Liver (tissue), 9 donors: Measurements from ENCODE around the gene UBR7. TPM values are rescaled to one million over a fixed set of nuclear protein-coding genes. Genes with fewer than 3 reads are reported as not detected.

Experiments used
- DNase-seq: peaks from one replicate; pipeline ENCODE4 v3.0.0-alpha.2; 2017; ENCODE audit warnings: low spot score
- H3K27ac ChIP-seq, 2 donors: one replicate each; pipeline ENCODE4 v1.7.0; 2013; ENCODE audit warnings: inconsistent platforms in 2 of 2, low read length in 2 of 2, control low read depth in 1 of 2, low read depth in 1 of 2, mild to moderate bottlenecking in 1 of 2
- H3K27me3 ChIP-seq, 4 donors: one replicate each; pipeline versions ENCODE4 v1.6.1 to v1.7.0; 2013; ENCODE audit warnings: low read length in 3 of 4, inconsistent platforms in 1 of 4, mild to moderate bottlenecking in 1 of 4, moderate library complexity in 1 of 4; ENCODE audit not compliant: control insufficient read depth in 4 of 4, insufficient read depth in 4 of 4
- H3K36me3 ChIP-seq, 4 donors: one replicate each; pipeline versions ENCODE4 v1.6.1 to v1.7.0; 2013; ENCODE audit warnings: low read length in 3 of 4, mild to moderate bottlenecking in 3 of 4, low read depth in 1 of 4, moderate library complexity in 1 of 4; ENCODE audit not compliant: control insufficient read depth in 4 of 4, insufficient read depth in 3 of 4
- H3K4me1 ChIP-seq, 4 donors: one replicate each; pipeline versions ENCODE4 v1.6.1 to v1.7.0; 2013; ENCODE audit warnings: low read length in 3 of 4, mild to moderate bottlenecking in 3 of 4, moderate library complexity in 1 of 4; ENCODE audit not compliant: control insufficient read depth in 4 of 4, insufficient read depth in 4 of 4
- H3K4me3 ChIP-seq, 3 donors: one replicate each; pipeline versions ENCODE4 v1.6.1 to v1.7.0; 2013; ENCODE audit warnings: low read length in 3 of 3, control low read depth in 1 of 3, low read depth in 1 of 3, mild to moderate bottlenecking in 1 of 3
- H3K9ac ChIP-seq, 2 donors: one replicate each; pipeline ENCODE4 v1.7.0; 2013; ENCODE audit warnings: low read length in 2 of 2, mild to moderate bottlenecking in 2 of 2, moderate library complexity in 2 of 2, control low read depth in 1 of 2, low read depth in 1 of 2
- H3K9me3 ChIP-seq, 4 donors: one replicate each; pipeline versions ENCODE4 v1.6.1 to v1.7.0; 2013; ENCODE audit warnings: low read length in 3 of 4; ENCODE audit not compliant: control insufficient read depth in 4 of 4
- EGR1 ChIP-seq, 2 donors: IDR thresholded peaks; 2 replicates each; pipeline ENCODE4 v1.6.1; 2016 to 2018; ENCODE audit warnings: antibody characterized with exemption in 2 of 2, low read depth in 2 of 2
- FOXA1 ChIP-seq: IDR thresholded peaks from 2 replicates; pipeline ENCODE4 v1.6.1; 2016; ENCODE audit warnings: antibody characterized with exemption
- FOXA2 ChIP-seq: IDR thresholded peaks from 2 replicates; pipeline ENCODE4 v1.6.1; 2016; ENCODE audit warnings: antibody characterized with exemption
- GABPA ChIP-seq, 2 donors: IDR thresholded peaks in 1 of 2; conservative IDR thresholded peaks in 1 of 2; 2 replicates each; pipeline ENCODE4 v1.6.1; 2016; ENCODE audit warnings: antibody characterized with exemption in 2 of 2, mild to moderate bottlenecking in 1 of 2, moderate library complexity in 1 of 2
- HNF4A ChIP-seq, 2 donors: conservative IDR thresholded peaks; 2 replicates each; pipeline ENCODE4 v1.6.1; 2016; ENCODE audit warnings: antibody characterized with exemption in 2 of 2, mild to moderate bottlenecking in 2 of 2
- HNF4G ChIP-seq: IDR thresholded peaks from 2 replicates; pipeline ENCODE4 v1.6.1; 2016; ENCODE audit warnings: antibody characterized with exemption
- NR2F2 ChIP-seq: IDR thresholded peaks from 2 replicates; pipeline ENCODE4 v1.6.1; 2016; ENCODE audit warnings: antibody characterized with exemption
- RAD21 ChIP-seq, 2 donors: IDR thresholded peaks; 2 replicates each; pipeline ENCODE4 v1.6.1; 2016; ENCODE audit warnings: antibody characterized with exemption in 2 of 2, mild to moderate bottlenecking in 2 of 2
- RXRA ChIP-seq, 2 donors: IDR thresholded peaks; 2 replicates each; pipeline ENCODE4 v1.6.1; 2017 to 2018; ENCODE audit warnings: antibody characterized with exemption in 2 of 2, mild to moderate bottlenecking in 1 of 2
- SP1 ChIP-seq: IDR thresholded peaks from 2 replicates; pipeline ENCODE4 v1.6.1; 2018; ENCODE audit warnings: antibody characterized with exemption, mild to moderate bottlenecking
- TAF1 ChIP-seq: conservative IDR thresholded peaks from 2 replicates; pipeline ENCODE4 v1.6.1; 2016; ENCODE audit warnings: antibody characterized with exemption, mild to moderate bottlenecking
- YY1 ChIP-seq: IDR thresholded peaks from 2 replicates; pipeline ENCODE4 v1.6.1; 2016; ENCODE audit warnings: antibody characterized with exemption, mild to moderate bottlenecking
- WGBS: extraction: QIAGEN DNeasy Blood & Tissue Kit; methylation state at CpG from one replicate; pipeline ENCODE4 v1.1.7; 2013; 5-methylcytosine and 5-hydroxymethylcytosine counted together
- polyA plus RNA-seq, 2 donors: library from polyadenylated mRNA; stranded (reverse) in 1 of 2; unstranded in 1 of 2; fragments of 200-250 nt in 1 of 2; fragments of >200 nt in 1 of 2; fragmentation: Nextera tagmentation in 1 of 2; extraction: Ambion mirVana in 1 of 2; gene quantifications; one replicate each; pipeline versions ENCODE4 v1.2.1 to v1.2.3, GENCODE V29; 2013 to 2015
- total RNA-seq, 2 donors: library from RNA; depleted of rRNA; stranded (reverse); fragments of >200 nt; gene quantifications; one replicate each; pipeline ENCODE4 v1.2.3, GENCODE V29; 2014
- TF ChIP-seq, protein P1 (sequence below): IDR thresholded peaks from 2 replicates; pipeline ENCODE4 v1.6.1; 2016; ENCODE audit warnings: antibody characterized with exemption
- TF ChIP-seq, protein P2 (sequence below): IDR thresholded peaks from 2 replicates; pipeline ENCODE4 v1.6.1; 2016; ENCODE audit warnings: antibody characterized with exemption
- TF ChIP-seq, protein P3 (sequence below): fragments of 150-350 bp; IDR thresholded peaks from 2 replicates; pipeline ENCODE4 v1.5.1; 2017; ENCODE audit warnings: improper control_type of control experiment, low read depth, low read length; ENCODE audit not compliant: missing input control
- TF ChIP-seq, protein P4 (sequence below): IDR thresholded peaks from 2 replicates; pipeline ENCODE4 v1.6.1; 2016; ENCODE audit warnings: antibody characterized with exemption
- TF ChIP-seq, protein P5 (sequence below): IDR thresholded peaks from 2 replicates; pipeline ENCODE4 v1.6.1; 2016; ENCODE audit warnings: antibody characterized with exemption, mild to moderate bottlenecking
- donor health status: healthy.
- donor health status: healthy.
- donor health status: healthy.
- donor health status: healthy.
- donor health status: healthy.

UBR7 gene
- total and polyA plus RNA-seq, 4 donors, result 7.0 to 44.5 (median 10.3) TPM

DNA sequence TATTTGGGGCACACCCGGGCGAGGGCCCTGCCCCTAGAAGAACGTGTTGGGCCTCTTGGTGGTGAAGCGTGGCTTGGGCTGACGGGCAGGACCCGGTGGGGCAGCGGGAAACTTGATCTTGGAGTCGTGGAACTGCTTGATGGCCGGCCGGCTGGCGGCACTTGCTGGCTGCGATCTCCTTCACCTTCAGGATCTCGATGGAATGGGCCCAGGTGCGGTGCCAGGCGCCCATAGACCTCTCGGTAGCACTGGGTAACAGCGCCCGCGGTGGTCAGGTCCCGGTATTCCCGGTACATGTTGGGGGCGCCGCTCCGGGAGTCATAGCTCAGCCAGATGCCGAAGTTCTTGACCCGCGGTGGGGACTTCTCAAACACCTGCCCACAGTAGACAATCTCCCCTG, 16.5 kb downstream of the UBR7 start:
- H3K27ac ChIP-seq, result no peak overlapping the region
- H3K9me3 ChIP-seq, result no peaks in the 10 kb centered on the region
- H3K36me3 ChIP-seq, result peaks cover 9 to 56% (median 34%) of the 10 kb centered on the region in 4 donors

DNA sequence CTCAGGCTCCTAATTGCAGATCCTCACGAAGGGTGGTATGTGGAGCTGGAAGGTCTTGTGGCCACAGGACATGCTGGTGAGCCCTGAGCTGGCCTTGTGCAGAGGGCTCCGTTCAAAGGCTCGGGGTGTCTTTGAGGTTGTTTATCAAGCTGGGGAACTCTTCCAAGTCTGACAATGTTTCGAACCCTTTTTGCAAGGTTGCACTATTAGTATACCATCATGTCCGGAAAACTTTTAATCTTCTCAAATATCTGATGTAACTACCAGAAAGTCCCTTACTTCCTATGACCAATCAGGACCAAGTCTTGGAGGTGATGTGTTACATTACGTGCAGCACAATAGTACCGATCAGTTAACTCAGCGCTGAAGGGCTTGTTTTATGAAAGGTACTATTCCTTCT, 21.5 kb downstream of the UBR7 start:
- no peaks in the 10 kb centered on the region for H3K9me3 ChIP-seq
- DNase-seq, result no peak
- H3K36me3 ChIP-seq, result peaks cover 3 to 41% (median 26%) of the 10 kb centered on the region in 4 donors
- peaks cover 0 to 9% (median 5%) of the 10 kb centered on the region in 4 donors for H3K4me1 ChIP-seq
- H3K4me3 ChIP-seq, result no peak overlapping the region
- H3K27ac ChIP-seq, result no peak overlapping the region
- H3K27me3 ChIP-seq, result no peaks in the 10 kb centered on the region
- H3K9ac ChIP-seq, result no peak overlapping the region
- 97% methylated on average over 8 of the region's 8 CpGs for WGBS
- TF ChIP-seq FOXA1 (no peak), GABPA (IDR thresholded peaks at IDR 0.05 in 1 of 2, conservative IDR thresholded peaks at IDR 0.05 in 1 of 2) (no peak), SP1 (no peak), FOXA2 (no peak), NR2F2 (no peak), EGR1 (IDR thresholded peaks at IDR 0.05; ENCODE audit: low read depth in 2 of 2) (no peak), RAD21 (IDR thresholded peaks at IDR 0.05) (no peak), TAF1 (no peak)
- TF ChIP-seq, protein P1, sequence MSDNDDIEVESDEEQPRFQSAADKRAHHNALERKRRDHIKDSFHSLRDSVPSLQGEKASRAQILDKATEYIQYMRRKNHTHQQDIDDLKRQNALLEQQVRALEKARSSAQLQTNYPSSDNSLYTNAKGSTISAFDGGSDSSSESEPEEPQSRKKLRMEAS, result no peak
- TF ChIP-seq, protein P2, sequence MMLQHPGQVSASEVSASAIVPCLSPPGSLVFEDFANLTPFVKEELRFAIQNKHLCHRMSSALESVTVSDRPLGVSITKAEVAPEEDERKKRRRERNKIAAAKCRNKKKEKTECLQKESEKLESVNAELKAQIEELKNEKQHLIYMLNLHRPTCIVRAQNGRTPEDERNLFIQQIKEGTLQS, result no peak
- TF ChIP-seq, protein P3, sequence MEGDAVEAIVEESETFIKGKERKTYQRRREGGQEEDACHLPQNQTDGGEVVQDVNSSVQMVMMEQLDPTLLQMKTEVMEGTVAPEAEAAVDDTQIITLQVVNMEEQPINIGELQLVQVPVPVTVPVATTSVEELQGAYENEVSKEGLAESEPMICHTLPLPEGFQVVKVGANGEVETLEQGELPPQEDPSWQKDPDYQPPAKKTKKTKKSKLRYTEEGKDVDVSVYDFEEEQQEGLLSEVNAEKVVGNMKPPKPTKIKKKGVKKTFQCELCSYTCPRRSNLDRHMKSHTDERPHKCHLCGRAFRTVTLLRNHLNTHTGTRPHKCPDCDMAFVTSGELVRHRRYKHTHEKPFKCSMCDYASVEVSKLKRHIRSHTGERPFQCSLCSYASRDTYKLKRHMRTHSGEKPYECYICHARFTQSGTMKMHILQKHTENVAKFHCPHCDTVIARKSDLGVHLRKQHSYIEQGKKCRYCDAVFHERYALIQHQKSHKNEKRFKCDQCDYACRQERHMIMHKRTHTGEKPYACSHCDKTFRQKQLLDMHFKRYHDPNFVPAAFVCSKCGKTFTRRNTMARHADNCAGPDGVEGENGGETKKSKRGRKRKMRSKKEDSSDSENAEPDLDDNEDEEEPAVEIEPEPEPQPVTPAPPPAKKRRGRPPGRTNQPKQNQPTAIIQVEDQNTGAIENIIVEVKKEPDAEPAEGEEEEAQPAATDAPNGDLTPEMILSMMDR, result no peak

More for the DNA sequence above, 16.5 kb downstream of the UBR7 start:
- 98% methylated on average over 27 of the region's 27 CpGs for WGBS
- no peak overlapping the region for H3K4me3 ChIP-seq
- DNase-seq, result no peak
- no peak overlapping the region for H3K9ac ChIP-seq
- no peaks in the 10 kb centered on the region for H3K27me3 ChIP-seq
- no peaks in the 10 kb centered on the region for H3K4me1 ChIP-seq
- no peak for TF ChIP-seq FOXA2
- no peak for TF ChIP-seq YY1
- TF ChIP-seq HNF4A (conservative IDR thresholded peaks at IDR 0.05), result no peak
- TF ChIP-seq, protein P4, sequence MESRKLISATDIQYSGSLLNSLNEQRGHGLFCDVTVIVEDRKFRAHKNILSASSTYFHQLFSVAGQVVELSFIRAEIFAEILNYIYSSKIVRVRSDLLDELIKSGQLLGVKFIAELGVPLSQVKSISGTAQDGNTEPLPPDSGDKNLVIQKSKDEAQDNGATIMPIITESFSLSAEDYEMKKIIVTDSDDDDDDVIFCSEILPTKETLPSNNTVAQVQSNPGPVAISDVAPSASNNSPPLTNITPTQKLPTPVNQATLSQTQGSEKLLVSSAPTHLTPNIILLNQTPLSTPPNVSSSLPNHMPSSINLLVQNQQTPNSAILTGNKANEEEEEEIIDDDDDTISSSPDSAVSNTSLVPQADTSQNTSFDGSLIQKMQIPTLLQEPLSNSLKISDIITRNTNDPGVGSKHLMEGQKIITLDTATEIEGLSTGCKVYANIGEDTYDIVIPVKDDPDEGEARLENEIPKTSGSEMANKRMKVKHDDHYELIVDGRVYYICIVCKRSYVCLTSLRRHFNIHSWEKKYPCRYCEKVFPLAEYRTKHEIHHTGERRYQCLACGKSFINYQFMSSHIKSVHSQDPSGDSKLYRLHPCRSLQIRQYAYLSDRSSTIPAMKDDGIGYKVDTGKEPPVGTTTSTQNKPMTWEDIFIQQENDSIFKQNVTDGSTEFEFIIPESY, result no peak
- TF ChIP-seq HNF4G, result no peak
- no peak for TF ChIP-seq TAF1
- TF ChIP-seq RXRA (IDR thresholded peaks at IDR 0.05), result no peak
- no peak for TF ChIP-seq FOXA1
- no peak for TF ChIP-seq NR2F2
- TF ChIP-seq, protein P5, sequence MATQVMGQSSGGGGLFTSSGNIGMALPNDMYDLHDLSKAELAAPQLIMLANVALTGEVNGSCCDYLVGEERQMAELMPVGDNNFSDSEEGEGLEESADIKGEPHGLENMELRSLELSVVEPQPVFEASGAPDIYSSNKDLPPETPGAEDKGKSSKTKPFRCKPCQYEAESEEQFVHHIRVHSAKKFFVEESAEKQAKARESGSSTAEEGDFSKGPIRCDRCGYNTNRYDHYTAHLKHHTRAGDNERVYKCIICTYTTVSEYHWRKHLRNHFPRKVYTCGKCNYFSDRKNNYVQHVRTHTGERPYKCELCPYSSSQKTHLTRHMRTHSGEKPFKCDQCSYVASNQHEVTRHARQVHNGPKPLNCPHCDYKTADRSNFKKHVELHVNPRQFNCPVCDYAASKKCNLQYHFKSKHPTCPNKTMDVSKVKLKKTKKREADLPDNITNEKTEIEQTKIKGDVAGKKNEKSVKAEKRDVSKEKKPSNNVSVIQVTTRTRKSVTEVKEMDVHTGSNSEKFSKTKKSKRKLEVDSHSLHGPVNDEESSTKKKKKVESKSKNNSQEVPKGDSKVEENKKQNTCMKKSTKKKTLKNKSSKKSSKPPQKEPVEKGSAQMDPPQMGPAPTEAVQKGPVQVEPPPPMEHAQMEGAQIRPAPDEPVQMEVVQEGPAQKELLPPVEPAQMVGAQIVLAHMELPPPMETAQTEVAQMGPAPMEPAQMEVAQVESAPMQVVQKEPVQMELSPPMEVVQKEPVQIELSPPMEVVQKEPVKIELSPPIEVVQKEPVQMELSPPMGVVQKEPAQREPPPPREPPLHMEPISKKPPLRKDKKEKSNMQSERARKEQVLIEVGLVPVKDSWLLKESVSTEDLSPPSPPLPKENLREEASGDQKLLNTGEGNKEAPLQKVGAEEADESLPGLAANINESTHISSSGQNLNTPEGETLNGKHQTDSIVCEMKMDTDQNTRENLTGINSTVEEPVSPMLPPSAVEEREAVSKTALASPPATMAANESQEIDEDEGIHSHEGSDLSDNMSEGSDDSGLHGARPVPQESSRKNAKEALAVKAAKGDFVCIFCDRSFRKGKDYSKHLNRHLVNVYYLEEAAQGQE, result no peak
- no peak for TF ChIP-seq SP1
- TF ChIP-seq, protein P3, result no peak
